Esophagus muscularis mucosa (tissue), 4 donors: ENCODE data around the gene RER1. TPM values are rescaled to one million over a fixed set of nuclear protein-coding genes. Genes with fewer than 3 reads are reported as not detected.
A peak's percentile ranks its signal among the peaks of the same experiment; 100 is the strongest.

Source experiments
- DNase-seq: peaks from one replicate; pipeline ENCODE4 v3.0.0-alpha.2; 2017; ENCODE audit errors: extremely low spot score
- H3K27ac ChIP-seq, 4 donors: fragments of 200-600 bp; sonication (generic); replicated peaks in 1 of 4; 1 replicate in 3 of 4; 2 replicates in 1 of 4; pipeline ENCODE4 v1.5.1; 2016 to 2019; ENCODE audit warnings: mild to moderate bottlenecking in 1 of 4
- H3K27me3 ChIP-seq, 4 donors: fragments of 200-600 bp; sonication (generic); one replicate each; pipeline versions ENCODE4 v1.5.1 to v1.6.0; 2016 to 2019
- H3K36me3 ChIP-seq, 4 donors: fragments of 200-600 bp; sonication (generic); one replicate each; pipeline ENCODE4 v1.5.1; 2016 to 2019
- H3K4me1 ChIP-seq, 4 donors: fragments of 200-600 bp; sonication (generic); one replicate each; pipeline ENCODE4 v1.5.1; 2016 to 2019
- H3K4me3 ChIP-seq, 4 donors: fragments of 200-600 bp; sonication (generic); 1 replicate in 2 of 4; 2 replicates in 2 of 4; pipeline ENCODE4 v1.5.1; 2016 to 2019; ENCODE audit warnings: mild to moderate bottlenecking in 4 of 4, moderate library complexity in 1 of 4
- H3K9me3 ChIP-seq, 4 donors: fragments of 200-600 bp; sonication (generic); 1 replicate in 3 of 4; 2 replicates in 1 of 4; pipeline ENCODE4 v1.5.1; 2016 to 2019
- CTCF ChIP-seq, 3 experiments: fragments of 200-600 bp in 2 of 3; fragments of 450-650 bp in 1 of 3; sonication (generic) in 2 of 3; IDR thresholded peaks; one replicate each; pipeline ENCODE4 v1.5.1; 2017 to 2019; ENCODE audit warnings: antibody characterized with exemption in 3 of 3, mild to moderate bottlenecking in 2 of 3, moderate library complexity in 1 of 3
- EP300 ChIP-seq: sonication (generic); formaldehyde crosslinking; IDR thresholded peaks from one replicate; pipeline ENCODE4 v1.6.1; 2017; ENCODE audit warnings: antibody characterized with exemption
- POLR2A ChIP-seq: fragments of 450-650 bp; IDR thresholded peaks from one replicate; pipeline ENCODE4 v1.6.1; 2017; ENCODE audit warnings: antibody characterized with exemption, moderate library complexity, mild to moderate bottlenecking, low read depth
- POLR2AphosphoS5 ChIP-seq, 2 donors: sonication (generic); formaldehyde crosslinking; IDR thresholded peaks; one replicate each; pipeline ENCODE4 v1.6.1; 2017; ENCODE audit warnings: antibody characterized with exemption in 2 of 2
- WGBS: methylation state at CpG from one replicate; pipeline ENCODE4 v1.1.5; 2018; 5-methylcytosine and 5-hydroxymethylcytosine counted together
- intact Hi-C: fragments of 100-400 bp; cut with DNase I; formaldehyde crosslinking; loops from one replicate; pipeline ENCODE4 v1.15.1; 2023
- total RNA-seq, 4 donors: library from RNA; depleted of rRNA; stranded (reverse); fragments of >200 nt; gene quantifications; one replicate each; pipeline versions ENCODE4 v1.1.0 to v1.2.1, GENCODE V29; 2016

Gene RER1
- total RNA-seq, 4 donors from 2014 or later, result 47.3 to 67.3 (median 56.4) TPM

DNA sequence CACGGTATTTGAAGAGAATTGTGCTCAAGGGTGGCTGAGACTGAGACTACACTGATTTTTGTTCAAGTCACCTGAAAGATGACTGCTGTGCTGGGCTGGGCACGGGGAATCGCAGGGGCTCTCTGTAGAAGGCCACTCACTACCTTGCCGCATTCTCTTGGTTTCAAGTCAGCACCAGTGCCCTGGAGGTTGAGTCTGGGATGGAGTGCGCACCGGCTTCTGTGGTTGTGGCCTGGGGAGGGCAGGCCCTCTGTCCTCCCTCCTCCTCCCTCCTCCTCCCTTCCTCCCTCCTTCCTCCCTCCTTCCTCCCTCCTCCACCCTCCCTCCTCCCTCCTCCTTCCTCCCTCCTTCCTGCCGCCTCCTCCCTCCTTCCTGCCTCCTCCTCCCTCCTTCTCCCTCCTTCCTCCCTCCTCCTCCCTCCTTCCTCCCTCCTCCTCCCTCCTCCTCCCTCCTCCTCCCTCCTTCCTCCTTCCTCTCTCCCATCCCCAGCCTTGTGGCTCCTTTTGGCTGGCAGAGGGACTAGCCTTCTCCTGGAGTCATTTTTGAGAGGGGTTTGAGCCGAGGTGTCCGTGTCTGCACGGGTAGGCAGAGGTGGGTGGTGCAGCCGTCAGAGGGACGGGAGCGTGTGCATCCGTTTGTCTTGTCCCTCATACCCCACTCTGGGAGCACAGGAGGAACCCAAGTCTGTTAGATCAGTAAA, 9.5 kb downstream of the RER1 start:
- peaks cover 53 to 100% (median 98%) of the 10 kb centered on the region in 4 donors for H3K36me3 ChIP-seq
- intact Hi-C loops, result no loop called here

GRCh38 chr1:2402420-2402819, 10.8 kb downstream of the RER1 start:
- TF ChIP-seq CTCF (IDR thresholded peaks at IDR 0.05) (no peak), EP300 (no peak), POLR2A (no peak), POLR2AphosphoS5 (IDR thresholded peaks at IDR 0.05) (no peak)
- no peak overlapping the region for H3K27ac ChIP-seq
- intact Hi-C loops, result no loop called here
- H3K9me3 ChIP-seq, result no peaks in the 10 kb centered on the region
- no peak overlapping the region for H3K4me3 ChIP-seq
- no peaks in the 10 kb centered on the region for H3K4me1 ChIP-seq
- H3K36me3 ChIP-seq, result peaks cover 40 to 100% (median 97%) of the 10 kb centered on the region in 4 donors
- WGBS, result 93% methylated on average over 19 of the region's 23 CpGs
- H3K27me3 ChIP-seq, result no peaks in the 10 kb centered on the region
- no peak for DNase-seq

More for the DNA sequence above, 9.5 kb downstream of the RER1 start:
- TF ChIP-seq CTCF (IDR thresholded peaks at IDR 0.05), result no peak
- TF ChIP-seq EP300, result no peak
- H3K4me3 ChIP-seq, result no peak overlapping the region
- no peaks in the 10 kb centered on the region for H3K4me1 ChIP-seq
- H3K27me3 ChIP-seq, result no peaks in the 10 kb centered on the region
- WGBS, result 78% methylated on average over 13 of the region's 14 CpGs
- DNase-seq, result no peak
- no peak overlapping the region for H3K27ac ChIP-seq
- H3K9me3 ChIP-seq, result no peaks in the 10 kb centered on the region

- no peaks in the 10 kb centered on the region for H3K27me3 ChIP-seq
- H3K9me3 ChIP-seq, result no peaks in the 10 kb centered on the region
- H3K36me3 ChIP-seq, result peaks cover 44 to 100% (median 96%) of the 10 kb centered on the region in 4 donors
- intact Hi-C loops, result no loop called here
- H3K27ac ChIP-seq, result no peak overlapping the region
- no peak for DNase-seq
- no peaks in the 10 kb centered on the region for H3K4me1 ChIP-seq
- TF ChIP-seq POLR2A (no peak), POLR2AphosphoS5 (IDR thresholded peaks at IDR 0.05) (no peak), CTCF (IDR thresholded peaks at IDR 0.05) (no peak), EP300 (no peak)
- no peak overlapping the region for H3K4me3 ChIP-seq
- WGBS, result 82% methylated on average over 19 of the region's 19 CpGs
These were observed 11.6 kb downstream of the RER1 start for GRCh38 chr1:2403273-2403672.

DNA sequence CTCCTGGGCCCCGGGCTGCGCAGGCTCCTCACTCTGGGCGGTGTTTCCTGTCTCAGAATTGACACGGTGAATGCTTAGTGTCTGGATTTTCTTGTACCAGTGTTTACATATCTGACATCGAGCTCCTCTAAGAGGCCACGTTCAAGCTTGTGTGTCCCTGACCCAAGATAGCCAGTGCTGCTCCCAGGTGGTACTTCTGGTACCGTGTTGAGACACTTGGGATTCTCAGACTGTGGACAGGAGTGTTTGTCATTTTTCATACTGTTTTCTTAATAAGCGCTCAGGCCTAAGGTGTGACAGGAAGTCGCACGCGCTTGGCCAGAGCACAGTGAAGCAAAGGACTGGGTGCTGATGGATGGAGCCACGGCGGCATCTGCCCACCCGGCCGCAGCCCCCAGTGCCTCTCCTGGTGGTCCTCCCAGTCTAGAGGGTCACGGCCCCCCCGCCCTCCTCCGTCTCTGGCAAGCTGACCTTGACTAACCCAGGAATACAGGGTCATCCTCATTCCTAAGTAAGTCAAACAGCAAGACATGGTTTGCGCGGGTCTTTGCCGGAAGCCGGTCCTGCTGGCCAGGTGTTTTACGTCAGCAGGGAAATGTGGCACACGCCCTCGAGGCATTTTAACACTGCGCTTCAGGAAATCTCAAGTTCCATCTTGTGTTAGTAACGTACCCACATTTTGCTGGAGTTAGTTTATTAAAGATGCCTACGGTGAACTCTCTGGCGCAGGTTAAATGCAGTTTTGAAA, 12.7 kb downstream of the RER1 start:
- Histone ChIP-seq H3K27ac (peak overlapping the region in 1 of 4 donors; percentile 54), H3K27me3 (no peaks in the 10 kb centered on the region), H3K36me3 (peaks cover 47 to 100% (median 93%) of the 10 kb centered on the region in 4 donors), H3K9me3 (no peaks in the 10 kb centered on the region), H3K4me3 (no peak overlapping the region), H3K4me1 (no peaks in the 10 kb centered on the region)
- DNase-seq, result no peak
- 77% methylated on average over 18 of the region's 29 CpGs for WGBS
- TF ChIP-seq POLR2A, result no peak
- TF ChIP-seq POLR2AphosphoS5 (IDR thresholded peaks at IDR 0.05), result no peak
- no peak for TF ChIP-seq EP300
- TF ChIP-seq CTCF (IDR thresholded peaks at IDR 0.05), result no peak
- intact Hi-C loops, result no loop called here
